Endothelial cell (in vitro differentiated cells): ENCODE data around the gene MYH9. TPM values are rescaled to one million over a fixed set of nuclear protein-coding genes. Genes with fewer than 3 reads are reported as not detected.

Source experiments
- DNase-seq: peaks from one replicate; pipeline ENCODE4 v3.0.0; 2021; ENCODE audit warnings: low spot score
- H3K27ac Mint-ChIP-seq: one replicate; pipeline ENCODE4 v1.8.0; 2021; ENCODE audit warnings: mixed read lengths, inconsistent platforms; ENCODE audit not compliant: unreplicated experiment
- H3K27me3 Mint-ChIP-seq: one replicate; pipeline ENCODE4 v1.8.0; 2021; ENCODE audit warnings: mild to moderate bottlenecking, moderate library complexity, mixed read lengths, inconsistent platforms; ENCODE audit not compliant: unreplicated experiment
- H3K36me3 Mint-ChIP-seq: one replicate; pipeline ENCODE4 v1.8.0; 2021; ENCODE audit warnings: mild to moderate bottlenecking, low read depth, mixed read lengths, inconsistent platforms; ENCODE audit not compliant: unreplicated experiment
- H3K4me1 Mint-ChIP-seq: one replicate; pipeline ENCODE4 v1.8.0; 2021; ENCODE audit warnings: mild to moderate bottlenecking, mixed read lengths, inconsistent platforms; ENCODE audit not compliant: unreplicated experiment
- H3K4me3 Mint-ChIP-seq: one replicate; pipeline ENCODE4 v1.8.0; 2021; ENCODE audit warnings: mild to moderate bottlenecking, mixed read lengths, inconsistent platforms; ENCODE audit not compliant: unreplicated experiment
- H3K9me3 Mint-ChIP-seq: one replicate; pipeline ENCODE4 v1.8.0; 2021; ENCODE audit warnings: mixed read lengths, inconsistent platforms; ENCODE audit not compliant: unreplicated experiment
- CTCF ChIP-seq: fragments of 200-600 bp; sonication (generic); IDR thresholded peaks from one replicate; pipeline ENCODE4 v1.5.0; 2021; ENCODE audit warnings: antibody characterized with exemption; ENCODE audit not compliant: unreplicated experiment
- total RNA-seq: library from RNA; stranded (reverse); fragmentation: NEBNext Ultra II Directional; extraction: Animal tissue kit (Norgen Biotek cat#: 25700); gene quantifications from one replicate; pipeline ENCODE4 v1.2.1, GENCODE V29; 2021; ENCODE audit not compliant: unreplicated experiment

Gene MYH9
- total RNA-seq, 1 donor from 2014 or later: 931 TPM

GRCh38 chr22:36352803-36353507, 34.8 kb downstream of the MYH9 start:
- Mint-ChIP-seq H3K27ac (no peak overlapping the region), H3K9me3 (no peaks in the 10 kb centered on the region), H3K4me1 (peaks cover 79% of the 10 kb centered on the region), H3K36me3 (peaks cover 24% of the 10 kb centered on the region), H3K27me3 (peaks cover 12% of the 10 kb centered on the region), H3K4me3 (peak overlapping the region; percentile 7)
- TF ChIP-seq CTCF: no peak
- no peak for DNase-seq

GRCh38 chr22:36351921-36352802, 35.6 kb downstream of the MYH9 start:
- no peak for TF ChIP-seq CTCF
- no peak for DNase-seq
- peak overlapping the region; percentile 68 for H3K27ac Mint-ChIP-seq
- no peaks in the 10 kb centered on the region for H3K9me3 Mint-ChIP-seq
- peaks cover 74% of the 10 kb centered on the region for H3K4me1 Mint-ChIP-seq
- peaks cover 23% of the 10 kb centered on the region for H3K36me3 Mint-ChIP-seq
- H3K27me3 Mint-ChIP-seq: peaks cover 9% of the 10 kb centered on the region
- H3K4me3 Mint-ChIP-seq: no peak overlapping the region

DNA sequence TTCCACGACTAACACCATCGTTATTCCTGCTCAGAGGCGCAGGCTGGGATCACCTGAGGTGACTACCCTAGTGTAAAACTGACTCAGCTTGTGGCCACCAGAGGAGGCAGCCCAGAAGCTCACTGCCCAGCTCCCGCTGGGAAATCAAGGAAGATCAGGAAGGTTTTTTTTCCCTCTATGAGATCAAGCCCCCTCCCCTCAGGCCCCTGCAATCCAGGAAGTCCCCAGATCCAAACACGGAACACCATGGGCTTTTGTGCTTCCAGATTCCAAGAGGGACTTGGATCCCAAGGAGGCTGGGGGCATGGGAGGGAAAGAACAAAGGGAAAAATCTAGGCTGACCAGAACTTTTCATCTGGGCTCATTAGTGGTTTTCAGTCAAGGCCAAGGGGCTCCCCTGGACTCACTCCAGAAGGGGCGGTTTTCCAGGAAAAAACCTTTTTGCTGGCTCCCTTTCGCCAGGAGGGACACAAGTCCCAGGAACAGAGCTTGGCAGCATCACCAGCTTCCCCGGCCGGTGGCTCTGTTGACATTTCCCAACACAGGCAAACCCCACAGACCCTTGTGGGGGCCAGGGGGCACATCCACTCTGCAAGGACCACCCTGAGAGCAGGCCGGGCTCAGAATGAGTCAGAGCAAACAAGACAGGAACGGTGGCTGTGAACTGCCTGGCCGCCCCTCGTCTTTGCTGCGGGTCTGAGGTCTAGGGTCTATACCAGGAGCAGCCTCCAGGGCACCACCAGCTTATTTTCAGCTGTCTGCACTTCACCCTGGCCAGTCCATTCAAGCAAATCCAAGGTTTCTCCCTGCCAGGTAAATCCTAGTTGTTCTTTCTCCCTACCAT, 36.8 kb downstream of the MYH9 start:
- Mint-ChIP-seq H3K9me3 (no peaks in the 10 kb centered on the region), H3K27ac (peak overlapping the region; percentile 83), H3K36me3 (peaks cover 16% of the 10 kb centered on the region), H3K27me3 (peaks cover 9% of the 10 kb centered on the region), H3K4me3 (no peak overlapping the region), H3K4me1 (peaks cover 65% of the 10 kb centered on the region)
- TF ChIP-seq CTCF: no peak
- DNase-seq: no peak

DNA sequence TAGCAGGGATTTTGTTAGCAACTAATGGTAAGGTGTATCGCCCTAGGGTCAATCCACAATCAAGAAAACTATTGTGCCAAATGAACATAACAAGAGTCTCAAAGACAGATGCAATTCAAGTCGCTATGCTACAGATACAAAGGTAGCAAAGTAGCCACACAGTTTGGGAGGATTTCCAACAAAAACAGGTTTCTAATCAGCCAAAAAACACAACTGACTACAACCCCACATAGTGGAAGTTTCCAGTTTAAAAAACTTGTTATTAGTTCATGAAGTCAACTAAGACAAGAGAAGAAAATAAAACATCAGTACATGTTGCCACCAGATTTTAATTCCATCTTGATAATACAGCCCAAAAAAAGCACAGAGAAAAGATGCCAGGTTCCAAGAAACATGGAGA, 38.0 kb downstream of the MYH9 start:
- Mint-ChIP-seq H3K4me1 (peaks cover 52% of the 10 kb centered on the region), H3K9me3 (no peaks in the 10 kb centered on the region), H3K4me3 (no peak overlapping the region), H3K27ac (peak overlapping the region; percentile 32), H3K36me3 (peaks cover 9% of the 10 kb centered on the region), H3K27me3 (peaks cover 7% of the 10 kb centered on the region)
- no peak for DNase-seq
- no peak for TF ChIP-seq CTCF
